Upper lobe of left lung (tissue), 6 donors: Measurements from ENCODE around the gene TFR2. TPM values are rescaled to one million over a fixed set of nuclear protein-coding genes. Genes with fewer than 3 reads are reported as not detected.
A peak's percentile ranks its signal among the peaks of the same experiment; 100 is the strongest.

Experiments
- ATAC-seq, 2 donors: fragments of 200-7000 bp; cut with Tn5 transposase; one replicate each; pipeline ENCODE4 v1.9.1; 2022; ENCODE audit warnings: mild to moderate bottlenecking in 2 of 2, moderate library complexity in 2 of 2; ENCODE audit not compliant: low FRiP score in 2 of 2
- DNase-seq, 2 donors: peaks; one replicate each; pipeline ENCODE4 v3.0.0-alpha.2; 2019 to 2020
- H3K27ac ChIP-seq, 4 donors: fragments of 200-600 bp; sonication (generic); one replicate each; pipeline ENCODE4 v1.5.1; 2016 to 2019
- H3K27me3 ChIP-seq, 4 donors: fragments of 200-600 bp; sonication (generic); one replicate each; pipeline ENCODE4 v1.5.1; 2017 to 2019
- H3K36me3 ChIP-seq, 4 donors: fragments of 200-600 bp; sonication (generic); one replicate each; pipeline ENCODE4 v1.5.1; 2016 to 2019
- H3K4me1 ChIP-seq, 4 donors: fragments of 200-600 bp; sonication (generic); one replicate each; pipeline ENCODE4 v1.5.1; 2018 to 2019
- H3K4me3 ChIP-seq, 4 donors: fragments of 200-600 bp; sonication (generic); one replicate each; pipeline ENCODE4 v1.5.1; 2017 to 2019; ENCODE audit warnings: mild to moderate bottlenecking in 2 of 4, moderate library complexity in 1 of 4
- H3K9me3 ChIP-seq, 4 donors: fragments of 200-600 bp; sonication (generic); one replicate each; pipeline ENCODE4 v1.5.1; 2018 to 2019
- CTCF ChIP-seq, 6 experiments: fragments of 450-650 bp in 4 of 6; fragments of 200-600 bp in 2 of 6; sonication (generic) in 2 of 6; IDR thresholded peaks; one replicate each; pipeline ENCODE4 v1.5.1; 2016 to 2019; ENCODE audit warnings: antibody characterized with exemption in 6 of 6
- EP300 ChIP-seq, 4 donors: sonication (generic); formaldehyde crosslinking; IDR thresholded peaks; one replicate each; pipeline ENCODE4 v1.5.1; 2017; ENCODE audit warnings: antibody characterized with exemption in 4 of 4, control low read depth in 2 of 4
- POLR2A ChIP-seq, 4 donors: fragments of 450-650 bp; IDR thresholded peaks; one replicate each; pipeline ENCODE4 v1.5.1; 2016 to 2017; ENCODE audit warnings: antibody characterized with exemption in 4 of 4, mild to moderate bottlenecking in 2 of 4
- POLR2AphosphoS5 ChIP-seq, 2 donors: sonication (generic); formaldehyde crosslinking; IDR thresholded peaks; one replicate each; pipeline ENCODE4 v1.5.1; 2017; ENCODE audit warnings: antibody characterized with exemption in 2 of 2
- WGBS, 2 donors: methylation state at CpG; one replicate each; pipeline ENCODE4 v1.1.5; 2017 to 2018; 5-methylcytosine and 5-hydroxymethylcytosine counted together
- total RNA-seq, 6 donors: library from RNA; depleted of rRNA in 4 of 6; stranded (reverse); fragments of >200 nt in 4 of 6; gene quantifications; one replicate each; pipeline versions ENCODE4 v1.1.0 to v1.2.1, GENCODE V29; 2016 to 2021
- donor health status: DM: no; HTN: no; CAD: no; lungs with moderate emphysema.
- donor health status: DM: no; HTN: yes; CAD: no; lungs with severe emphysema.

TFR2 gene
- total RNA-seq, 6 donors from 2014 or later, result 0.20 to 2.1 (median 0.89) TPM; not detected in 1

GRCh38 chr7:100607111-100607510, 34.2 kb downstream of the TFR2 start:
- Histone ChIP-seq H3K4me3 (no peak overlapping the region), H3K9me3 (no peaks in the 10 kb centered on the region), H3K36me3 (no peaks in the 10 kb centered on the region), H3K27ac (no peak overlapping the region), H3K27me3 (no peaks in the 10 kb centered on the region), H3K4me1 (peaks cover 15 to 45% (median 29%) of the 10 kb centered on the region in 4 donors)
- DNase-seq (no peak), ATAC-seq (no peak)
- 84 to 90% methylated on average over 8 of the region's 8 CpGs for WGBS, 2 donors
- TF ChIP-seq EP300 (IDR thresholded peaks at IDR 0.05) (no peak), POLR2A (IDR thresholded peaks at IDR 0.05) (no peak), CTCF (IDR thresholded peaks at IDR 0.05) (no peak), POLR2AphosphoS5 (IDR thresholded peaks at IDR 0.05) (no peak)

GRCh38 chr7:100606313-100606712, 35.0 kb downstream of the TFR2 start:
- whole genome bisulfite sequencing, 2 donors, result 89 to 93% methylated on average over 9 to 12 of the region's 12 CpGs
- ATAC-seq (no peak), DNase-seq (no peak)
- TF ChIP-seq EP300 (IDR thresholded peaks at IDR 0.05), result no peak
- TF ChIP-seq POLR2A (IDR thresholded peaks at IDR 0.05), result no peak
- TF ChIP-seq CTCF (IDR thresholded peaks at IDR 0.05), result no peak
- TF ChIP-seq POLR2AphosphoS5 (IDR thresholded peaks at IDR 0.05), result no peak
- H3K27me3 ChIP-seq, result no peaks in the 10 kb centered on the region
- no peak overlapping the region for H3K27ac ChIP-seq
- no peaks in the 10 kb centered on the region for H3K9me3 ChIP-seq
- no peaks in the 10 kb centered on the region for H3K36me3 ChIP-seq
- peaks cover 15 to 45% (median 29%) of the 10 kb centered on the region in 4 donors for H3K4me1 ChIP-seq
- no peak overlapping the region for H3K4me3 ChIP-seq

- peak; percentile 62 to 89 for DNase-seq
- H3K27ac ChIP-seq, result peak overlapping the region; percentile 59 to 88 (median 76)
- 10 to 17% methylated on average over 30 to 51 of the region's 68 CpGs for WGBS, 2 donors
These were observed 36.1 kb downstream of the TFR2 start for GRCh38 chr7:100604976-100605911.

More at GRCh38 chr7:100604976-100605911, 36.1 kb downstream of the TFR2 start:
- peak overlapping the region in 3 of 4 donors; percentile 71 to 89 (median 79) for H3K4me3 ChIP-seq
- TF ChIP-seq CTCF (IDR thresholded peaks at IDR 0.05) (no peak), EP300 (IDR thresholded peaks at IDR 0.05) (no peak), POLR2AphosphoS5 (IDR thresholded peaks at IDR 0.05) (no peak), POLR2A (IDR thresholded peaks at IDR 0.05) (no peak)
- peak; percentile 12 to 42 for ATAC-seq
- no peaks in the 10 kb centered on the region for H3K27me3 ChIP-seq
- peaks cover 15 to 42% (median 29%) of the 10 kb centered on the region in 4 donors for H3K4me1 ChIP-seq
- H3K9me3 ChIP-seq, result no peaks in the 10 kb centered on the region
- no peaks in the 10 kb centered on the region for H3K36me3 ChIP-seq
